Panc1 (cell line): ENCODE results near the gene CD46.

Experiments used
- SIN3A ChIP-seq: IDR thresholded peaks from 2 replicates; pipeline ENCODE4 v1.6.1; 2012; ENCODE audit warnings: low read depth, mild to moderate bottlenecking, low read length, moderate library complexity, borderline replicate concordance; ENCODE audit not compliant: insufficient read depth
- TF ChIP-seq, protein P1 (sequence below): fragments of 450-650 bp; IDR thresholded peaks from 2 replicates; pipeline ENCODE4 v1.5.1; 2017; ENCODE audit warnings: mild to moderate bottlenecking
- TF ChIP-seq, protein P2 (sequence below), 2 experiments: IDR thresholded peaks; 2 replicates each; pipeline ENCODE4 v1.6.1; 2011 to 2012; ENCODE audit warnings: low read depth in 2 of 2, control low read depth in 1 of 2, low read length in 1 of 2, mild to moderate bottlenecking in 1 of 2, moderate library complexity in 1 of 2; ENCODE audit not compliant: insufficient read depth in 1 of 2

DNA sequence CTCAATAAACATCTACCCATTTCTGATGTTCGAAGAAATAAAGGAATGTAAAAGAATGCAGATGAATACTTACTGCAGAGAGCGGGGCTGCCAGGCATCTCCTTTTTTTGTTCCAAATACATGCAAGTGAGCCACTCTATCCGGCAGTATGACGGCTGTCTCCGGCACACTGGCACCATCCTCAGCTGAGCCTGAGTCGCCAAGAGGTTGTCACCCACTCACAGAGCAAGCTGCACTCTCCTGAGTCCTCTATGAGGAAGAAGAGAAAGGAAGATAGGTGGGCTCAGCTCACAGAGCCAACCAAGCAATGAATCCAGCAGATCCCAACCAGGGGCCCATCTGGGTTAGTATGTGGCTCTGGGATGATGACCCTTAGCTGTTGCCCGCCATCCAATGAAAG is 65.3 kb downstream of the CD46 start:
- TF ChIP-seq, protein P1, sequence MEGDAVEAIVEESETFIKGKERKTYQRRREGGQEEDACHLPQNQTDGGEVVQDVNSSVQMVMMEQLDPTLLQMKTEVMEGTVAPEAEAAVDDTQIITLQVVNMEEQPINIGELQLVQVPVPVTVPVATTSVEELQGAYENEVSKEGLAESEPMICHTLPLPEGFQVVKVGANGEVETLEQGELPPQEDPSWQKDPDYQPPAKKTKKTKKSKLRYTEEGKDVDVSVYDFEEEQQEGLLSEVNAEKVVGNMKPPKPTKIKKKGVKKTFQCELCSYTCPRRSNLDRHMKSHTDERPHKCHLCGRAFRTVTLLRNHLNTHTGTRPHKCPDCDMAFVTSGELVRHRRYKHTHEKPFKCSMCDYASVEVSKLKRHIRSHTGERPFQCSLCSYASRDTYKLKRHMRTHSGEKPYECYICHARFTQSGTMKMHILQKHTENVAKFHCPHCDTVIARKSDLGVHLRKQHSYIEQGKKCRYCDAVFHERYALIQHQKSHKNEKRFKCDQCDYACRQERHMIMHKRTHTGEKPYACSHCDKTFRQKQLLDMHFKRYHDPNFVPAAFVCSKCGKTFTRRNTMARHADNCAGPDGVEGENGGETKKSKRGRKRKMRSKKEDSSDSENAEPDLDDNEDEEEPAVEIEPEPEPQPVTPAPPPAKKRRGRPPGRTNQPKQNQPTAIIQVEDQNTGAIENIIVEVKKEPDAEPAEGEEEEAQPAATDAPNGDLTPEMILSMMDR = no peak
- TF ChIP-seq SIN3A = no peak
- TF ChIP-seq, protein P2, sequence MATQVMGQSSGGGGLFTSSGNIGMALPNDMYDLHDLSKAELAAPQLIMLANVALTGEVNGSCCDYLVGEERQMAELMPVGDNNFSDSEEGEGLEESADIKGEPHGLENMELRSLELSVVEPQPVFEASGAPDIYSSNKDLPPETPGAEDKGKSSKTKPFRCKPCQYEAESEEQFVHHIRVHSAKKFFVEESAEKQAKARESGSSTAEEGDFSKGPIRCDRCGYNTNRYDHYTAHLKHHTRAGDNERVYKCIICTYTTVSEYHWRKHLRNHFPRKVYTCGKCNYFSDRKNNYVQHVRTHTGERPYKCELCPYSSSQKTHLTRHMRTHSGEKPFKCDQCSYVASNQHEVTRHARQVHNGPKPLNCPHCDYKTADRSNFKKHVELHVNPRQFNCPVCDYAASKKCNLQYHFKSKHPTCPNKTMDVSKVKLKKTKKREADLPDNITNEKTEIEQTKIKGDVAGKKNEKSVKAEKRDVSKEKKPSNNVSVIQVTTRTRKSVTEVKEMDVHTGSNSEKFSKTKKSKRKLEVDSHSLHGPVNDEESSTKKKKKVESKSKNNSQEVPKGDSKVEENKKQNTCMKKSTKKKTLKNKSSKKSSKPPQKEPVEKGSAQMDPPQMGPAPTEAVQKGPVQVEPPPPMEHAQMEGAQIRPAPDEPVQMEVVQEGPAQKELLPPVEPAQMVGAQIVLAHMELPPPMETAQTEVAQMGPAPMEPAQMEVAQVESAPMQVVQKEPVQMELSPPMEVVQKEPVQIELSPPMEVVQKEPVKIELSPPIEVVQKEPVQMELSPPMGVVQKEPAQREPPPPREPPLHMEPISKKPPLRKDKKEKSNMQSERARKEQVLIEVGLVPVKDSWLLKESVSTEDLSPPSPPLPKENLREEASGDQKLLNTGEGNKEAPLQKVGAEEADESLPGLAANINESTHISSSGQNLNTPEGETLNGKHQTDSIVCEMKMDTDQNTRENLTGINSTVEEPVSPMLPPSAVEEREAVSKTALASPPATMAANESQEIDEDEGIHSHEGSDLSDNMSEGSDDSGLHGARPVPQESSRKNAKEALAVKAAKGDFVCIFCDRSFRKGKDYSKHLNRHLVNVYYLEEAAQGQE (IDR thresholded peaks at IDR 0.05; ENCODE audit: insufficient read depth in 1 of 2, low read depth in 2 of 2, low read length in 1 of 2) = no peak
